GM12872 (cell line): ENCODE results near the gene RHEB.

ENCODE experiments used
- CTCF ChIP-seq: IDR thresholded peaks from 3 replicates; pipeline ENCODE4 v1.5.1; 2011; ENCODE audit warnings: low read depth, mild to moderate bottlenecking, low read length, moderate library complexity; ENCODE audit not compliant: insufficient read depth

The RHEB gene

GRCh38 chr7:151439855-151440798 is 79.6 kb downstream of the RHEB start, which contains the start of gene CRYGN:
CRYGN (minus strand) TSS chr7:151440141; CDS start chr7:151439917, 224 bp downstream.
- TF ChIP-seq CTCF: no peak

GRCh38 chr7:151438864-151439601 is 80.7 kb downstream of the RHEB start:
- TF ChIP-seq CTCF: no peak

GRCh38 chr7:151437866-151438516 is 81.7 kb downstream of the RHEB start:
- no peak for TF ChIP-seq CTCF

GRCh38 chr7:151437159-151437553 is 82.5 kb downstream of the RHEB start:
- TF ChIP-seq CTCF: no peak

GRCh38 chr7:151436446-151437158 is 83.1 kb downstream of the RHEB start:
- no peak for TF ChIP-seq CTCF

GRCh38 chr7:151435971-151436370 is 83.7 kb downstream of the RHEB start:
- no peak for TF ChIP-seq CTCF
